Activated CD4-positive, alpha-beta T cell treated with anti-CD3 and anti-CD28 coated beads for 1 hour (primary cell): ENCODE data around the gene PEX11G.
"Not testable (repeated sequence)": the region's sequence is repeated elsewhere in the genome, so short reads cannot be mapped to it uniquely, and the experiment has no call there.

Experiments
- DNase-seq: peaks from one replicate; pipeline ENCODE4 v3.0.0-alpha.2; 2020

Gene PEX11G

GRCh38 chr19:7463575-7463974 lies 25.3 kb downstream of the PEX11G start:
- DNase-seq = no peak

DNA sequence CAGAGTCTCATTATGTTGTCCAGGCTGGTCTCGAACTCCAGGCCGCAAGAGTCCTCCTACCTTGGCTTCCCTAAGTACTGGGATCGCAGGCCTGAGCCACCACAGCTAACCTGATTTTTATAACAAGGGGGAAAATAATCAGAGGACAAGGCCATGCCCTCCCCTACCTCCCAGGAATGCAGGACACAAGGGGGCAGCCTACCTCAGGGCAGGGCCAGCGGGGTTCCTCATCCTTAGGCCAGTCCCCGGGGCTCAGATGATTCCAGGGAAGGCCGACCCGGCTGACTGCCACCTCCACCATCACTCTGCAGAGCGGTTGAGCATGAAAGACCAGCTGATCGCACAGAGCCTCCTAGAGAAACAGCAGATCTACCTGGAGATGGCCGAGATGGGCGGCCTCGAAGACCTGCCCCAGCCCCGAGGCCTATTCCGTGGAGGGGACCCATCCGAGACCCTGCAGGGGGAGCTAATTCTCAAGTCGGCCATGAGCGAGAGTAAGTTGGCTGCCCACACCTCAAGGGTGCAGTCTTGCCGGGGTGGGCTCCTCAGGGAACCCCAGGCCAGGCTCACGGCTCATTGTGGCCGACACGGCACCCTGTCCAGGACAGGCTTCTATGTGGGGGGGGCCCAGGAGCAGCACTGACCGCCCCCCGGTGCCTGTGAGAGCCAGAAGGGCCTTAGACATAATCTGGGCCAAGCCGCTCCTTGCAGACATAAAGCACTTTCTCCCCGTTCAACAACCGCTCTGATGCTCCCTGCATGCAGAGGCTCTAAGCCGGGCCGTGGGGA lies 26.8 kb downstream of the PEX11G start:
- no peak for DNase-seq

DNA sequence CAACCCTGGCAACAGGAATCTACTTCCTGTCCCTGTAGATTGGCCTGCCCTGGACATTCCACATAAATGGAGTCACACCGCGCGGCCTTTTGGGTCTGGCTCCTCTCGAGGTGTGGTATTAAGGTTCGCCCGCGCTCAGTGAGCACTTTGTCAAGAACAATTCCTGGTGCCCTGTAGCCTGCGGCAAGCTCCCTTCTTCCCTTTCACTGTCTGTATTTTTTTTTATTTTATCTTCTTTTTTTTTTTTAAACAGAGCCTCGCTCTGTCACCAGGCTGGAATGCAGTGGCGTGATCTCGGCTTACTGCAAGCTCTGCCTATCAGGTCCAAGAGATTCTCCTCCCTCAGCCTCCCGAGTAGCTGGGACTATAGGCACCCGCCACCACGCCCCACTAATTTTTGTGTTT lies 28.3 kb downstream of the PEX11G start:
- no peak for DNase-seq

DNA sequence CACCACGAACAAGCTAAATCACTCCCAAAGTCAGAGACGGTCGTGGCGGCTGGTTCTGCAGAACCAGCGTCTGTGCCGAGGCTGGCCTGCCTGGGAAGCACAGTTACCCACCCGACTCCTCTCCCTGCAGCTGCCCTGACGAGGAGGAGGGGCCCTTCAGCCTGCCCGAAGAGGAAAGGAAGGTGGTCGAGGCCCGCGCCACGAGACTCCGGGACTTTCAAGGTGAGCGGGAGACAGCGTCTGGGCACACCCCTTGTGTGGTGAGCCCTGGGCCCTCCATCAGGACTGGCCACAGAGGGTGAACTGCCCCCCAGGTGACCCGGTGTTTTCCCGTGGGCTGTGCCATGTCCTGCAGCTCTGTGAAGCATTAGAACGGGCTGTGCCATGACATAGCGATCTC lies 29.1 kb downstream of the PEX11G start:
- no peak for DNase-seq

DNA sequence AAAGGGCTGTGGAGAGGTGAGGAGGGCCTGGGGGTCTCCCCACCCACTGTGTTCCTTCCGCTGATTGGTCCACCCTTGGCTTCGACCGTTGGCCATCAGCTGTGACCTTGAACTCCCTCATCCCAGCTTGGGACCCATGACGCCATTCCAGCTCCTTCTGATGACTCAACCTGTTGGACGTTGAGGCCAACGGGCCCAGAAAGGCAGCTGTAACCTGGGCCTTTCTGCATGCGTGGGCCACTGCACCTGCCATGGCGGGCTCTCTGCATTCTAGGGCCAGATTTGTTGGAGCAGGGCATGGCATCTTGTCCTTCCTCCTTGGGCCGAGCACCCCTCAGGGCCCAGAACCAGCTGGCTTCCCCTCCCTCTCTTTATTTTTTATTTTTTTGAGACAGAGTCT lies 30.2 kb downstream of the PEX11G start:
- DNase-seq = no peak

- no peak for DNase-seq
Observed at GRCh38 chr19:7456964-7457541, 31.8 kb downstream of the PEX11G start.

GRCh38 chr19:7455600-7456296 lies 33.1 kb downstream of the PEX11G start:
- DNase-seq = no peak

- no peak for DNase-seq
Observed at GRCh38 chr19:7454998-7455397, 33.8 kb downstream of the PEX11G start.

DNA sequence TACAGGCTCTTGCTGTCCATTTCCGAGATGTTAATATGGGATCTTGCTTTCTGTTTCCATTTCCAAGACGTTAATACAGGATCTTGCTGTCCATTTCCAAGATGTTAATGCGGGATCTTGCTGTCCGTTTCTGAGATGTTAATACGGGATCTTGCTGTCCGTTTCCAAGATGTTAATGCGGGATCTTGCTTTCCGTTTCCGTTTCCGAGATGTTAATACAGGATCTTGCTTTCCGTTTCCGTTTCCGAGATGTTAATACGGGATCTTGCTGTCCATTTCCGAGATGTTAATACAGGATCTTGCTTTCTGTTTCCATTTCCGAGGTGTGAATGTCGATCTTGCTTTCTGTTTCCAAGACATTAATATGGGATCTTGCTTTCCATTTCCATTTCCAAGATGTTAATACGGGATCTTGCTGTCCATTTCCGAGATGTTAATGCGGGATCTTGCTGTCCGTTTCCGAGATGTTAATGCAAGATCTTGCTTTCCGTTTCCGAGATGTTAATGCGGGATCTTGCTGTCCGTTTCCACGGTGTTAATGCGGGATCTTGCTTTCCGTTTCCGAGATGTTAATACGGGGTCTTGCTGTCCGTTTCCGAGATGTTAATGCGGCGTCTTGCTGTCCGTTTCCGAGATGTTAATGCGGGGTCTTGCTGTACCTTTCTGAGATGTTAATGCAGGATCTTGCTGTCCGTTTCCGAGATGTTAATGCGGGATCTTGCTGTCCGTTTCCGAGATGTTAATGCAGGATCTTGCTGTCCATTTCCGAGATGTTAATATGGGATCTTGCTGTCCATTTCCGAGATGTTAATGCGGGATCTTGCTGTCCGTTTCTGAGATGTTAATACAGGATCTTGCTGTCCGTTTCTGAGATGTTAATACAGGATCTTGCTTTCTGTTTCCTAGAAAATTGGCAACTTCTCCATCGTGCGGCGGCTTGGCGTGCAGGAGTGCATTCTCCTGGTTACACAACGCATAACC lies 38.3 kb downstream of the PEX11G start:
- no peak for DNase-seq

DNA sequence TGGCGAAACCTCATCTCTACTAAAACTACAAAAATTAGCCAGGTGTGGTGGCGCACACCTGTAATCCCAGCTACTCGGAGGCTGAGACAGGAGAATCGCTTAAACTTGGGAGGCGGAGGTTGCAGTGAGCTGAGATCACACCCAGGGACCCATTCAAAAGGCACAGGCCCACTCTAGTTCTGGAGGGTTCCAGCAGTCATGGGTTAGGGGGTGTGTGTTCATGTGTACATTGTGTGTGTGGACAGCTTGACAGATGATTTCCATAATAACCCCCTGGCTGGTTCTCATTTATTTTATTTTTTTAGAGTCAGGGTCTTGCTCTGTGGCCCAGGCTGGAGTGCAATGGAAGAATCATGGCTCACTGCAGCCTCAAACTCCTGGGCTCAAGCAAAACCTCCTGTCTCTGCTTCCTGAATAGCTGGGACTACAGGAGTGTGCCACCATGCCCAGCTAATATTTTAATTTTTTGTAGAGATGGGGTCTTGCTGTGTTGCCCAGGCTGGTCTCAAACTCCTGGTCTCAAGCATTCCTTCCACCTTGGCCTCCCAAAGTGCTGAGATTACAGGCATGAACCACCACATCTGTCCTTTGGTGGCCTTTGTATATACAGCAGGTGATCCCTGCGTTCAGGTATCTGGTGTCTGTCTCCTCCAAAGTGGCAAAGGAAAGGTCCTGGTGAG lies 39.3 kb downstream of the PEX11G start:
- not testable (repeated sequence) for DNase-seq

GRCh38 chr19:7447648-7448047 lies 41.2 kb downstream of the PEX11G start:
- no peak for DNase-seq

- DNase-seq = no peak
Observed at GRCh38 chr19:7445104-7445503, 43.7 kb downstream of the PEX11G start.

DNA sequence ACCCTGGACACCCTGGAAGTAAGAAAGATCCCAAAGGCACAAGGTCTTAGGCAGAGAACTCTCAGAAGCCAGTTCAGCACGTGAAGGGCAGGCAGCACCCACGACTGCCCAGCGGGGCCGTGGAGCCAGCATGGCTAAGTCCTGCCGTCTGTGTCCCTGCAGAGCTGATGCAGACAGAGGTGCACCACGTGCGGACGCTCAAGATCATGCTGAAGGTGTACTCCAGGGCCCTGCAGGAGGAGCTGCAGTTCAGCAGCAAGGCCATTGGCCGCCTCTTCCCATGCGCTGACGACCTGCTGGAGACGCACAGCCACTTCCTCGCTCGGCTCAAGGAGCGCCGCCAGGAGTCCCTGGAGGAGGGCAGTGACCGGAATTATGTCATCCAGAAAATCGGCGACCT lies 44.8 kb downstream of the PEX11G start:
- no peak for DNase-seq

DNA sequence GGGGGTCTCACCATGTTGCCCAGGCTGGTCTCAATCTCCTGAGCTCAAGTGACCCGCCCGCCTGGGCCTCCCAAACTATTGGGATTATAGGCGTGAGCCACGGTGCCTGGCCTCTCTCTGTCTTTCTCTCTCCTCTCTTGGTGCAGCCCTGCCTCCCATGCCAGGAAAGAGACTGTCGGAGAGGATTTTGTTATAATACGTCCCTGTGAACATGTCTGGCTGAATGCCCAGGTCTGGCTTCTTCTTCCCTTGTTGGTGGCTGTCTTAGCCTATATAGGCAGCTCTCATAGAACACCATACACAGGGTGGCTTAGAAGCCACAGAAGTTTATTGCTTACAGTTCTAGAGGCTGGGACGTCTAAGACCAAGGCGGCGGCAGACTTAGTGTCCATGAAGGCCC lies 46.4 kb downstream of the PEX11G start:
- no peak for DNase-seq

DNA sequence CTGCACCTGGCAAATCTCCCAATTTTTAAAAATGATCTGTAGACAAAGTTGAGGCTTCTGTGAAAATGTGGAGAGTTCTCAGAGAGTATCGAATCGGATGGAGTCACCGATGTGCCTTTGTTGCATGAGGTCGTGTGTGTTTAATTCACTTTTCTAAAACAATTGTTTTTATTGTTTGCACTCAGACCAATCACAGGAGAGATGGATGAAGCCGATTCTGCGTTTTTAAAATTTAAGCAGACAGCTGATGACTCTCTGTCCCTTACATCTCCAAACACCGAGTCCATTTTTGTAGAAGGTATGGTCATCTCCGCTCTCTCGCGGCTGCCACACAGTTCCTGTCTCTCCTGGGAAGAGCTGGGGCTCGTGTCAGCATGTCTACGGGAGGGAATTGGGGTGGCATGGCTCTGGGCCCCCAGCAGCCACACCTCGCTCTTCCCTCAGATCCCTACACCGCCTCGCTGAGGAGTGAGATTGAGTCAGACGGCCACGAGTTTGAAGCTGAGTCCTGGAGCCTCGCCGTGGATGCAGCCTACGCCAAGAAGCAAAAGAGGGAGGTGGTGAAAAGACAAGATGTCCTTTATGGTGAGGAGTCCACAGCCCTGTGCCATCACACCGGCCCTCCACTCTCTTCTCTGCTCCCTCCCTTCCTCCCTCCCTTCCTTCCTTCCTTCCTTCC lies 47.2 kb downstream of the PEX11G start:
- DNase-seq = no peak

- DNase-seq = no peak
Observed at GRCh38 chr19:7440188-7440975, 48.5 kb downstream of the PEX11G start.

- no peak for DNase-seq
Observed at GRCh38 chr19:7435586-7435985, 53.2 kb downstream of the PEX11G start.

DNA sequence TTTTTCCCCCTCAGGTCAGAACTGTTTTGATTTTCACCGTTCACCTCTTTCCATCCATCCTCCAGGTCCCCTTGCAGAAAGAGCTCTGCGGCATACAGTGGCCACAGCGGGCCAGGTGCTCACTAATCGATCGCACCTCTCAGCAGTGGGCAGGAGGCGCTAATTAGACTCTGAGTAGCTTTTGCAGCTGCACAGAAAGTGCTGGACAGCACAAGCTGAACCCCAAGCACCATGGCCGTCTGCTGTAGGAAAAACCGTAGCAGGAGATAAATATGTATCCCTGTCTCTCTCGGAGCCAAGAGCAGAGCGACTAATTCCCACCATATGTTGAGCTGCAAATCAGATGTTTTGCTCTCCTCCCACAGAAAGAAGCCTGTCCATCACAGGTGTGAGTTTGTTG lies 54.4 kb downstream of the PEX11G start:
- no peak for DNase-seq

DNA sequence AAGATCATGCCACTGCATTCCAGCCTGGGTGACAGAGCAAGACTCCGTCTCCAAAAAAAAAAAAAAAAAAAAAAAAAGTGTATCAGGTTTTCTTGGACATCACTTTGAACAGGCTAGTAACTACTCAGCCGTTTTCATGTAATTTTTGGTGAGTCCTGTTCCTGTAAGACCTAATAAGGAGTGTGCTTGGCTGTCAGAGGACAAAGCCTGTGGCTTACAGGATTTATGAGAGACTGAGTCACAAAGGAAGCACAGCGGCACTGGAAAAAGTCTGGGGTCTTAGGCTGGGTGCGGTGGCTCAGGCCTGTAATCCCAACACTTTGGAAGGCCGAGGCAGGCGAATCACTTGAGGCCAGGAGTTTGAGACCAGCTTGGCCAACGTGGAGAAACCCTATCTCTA lies 55.4 kb downstream of the PEX11G start:
- DNase-seq = not testable (repeated sequence)

DNA sequence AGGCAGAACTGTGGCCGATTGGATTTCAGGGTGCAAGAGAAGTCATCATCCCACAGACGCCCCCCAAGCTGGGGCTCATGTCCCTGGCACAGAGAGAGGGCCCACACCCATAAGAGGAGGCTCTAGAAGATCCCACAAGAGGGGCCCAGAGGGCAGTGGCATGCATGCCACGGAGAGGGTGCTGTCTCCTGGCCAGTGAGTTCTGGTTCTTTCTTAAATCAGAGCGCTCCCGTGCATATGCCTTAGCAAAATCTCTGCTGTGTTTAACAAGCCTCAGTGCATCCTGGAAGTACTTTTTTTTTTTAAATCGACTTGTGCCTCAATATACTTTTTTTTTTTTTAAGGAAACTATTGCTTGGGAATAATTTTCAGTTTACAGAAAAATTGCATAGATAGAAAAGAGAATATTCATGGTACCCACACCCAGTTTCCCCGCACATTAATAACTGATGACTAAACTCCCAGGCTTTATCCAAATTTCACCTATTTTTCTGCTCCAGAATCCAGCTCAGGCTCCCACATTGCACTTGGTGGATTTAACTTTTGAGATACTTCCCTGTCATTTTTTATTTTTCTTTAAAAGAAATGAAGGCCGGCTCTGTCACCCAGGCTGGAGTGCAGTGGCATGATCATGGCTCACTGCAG lies 59.1 kb downstream of the PEX11G start:
- DNase-seq = no peak
